HepG2 (cell line): ENCODE measurements around the gene VILL. TPM values are rescaled to one million over a fixed set of nuclear protein-coding genes. Genes with fewer than 3 reads are reported as not detected.

ENCODE experiments used
- ATAC-seq: fragments of 200-7000 bp; cut with Tn5 transposase; 3 replicates; pipeline ENCODE4 v1.9.1; 2020; ENCODE audit warnings: mild to moderate bottlenecking, moderate library complexity
- BruUV-seq: library from RNA; stranded (reverse); fragments of 400-500 nt; replicated peaks from 2 replicates; lab custom pipeline; 2021; lab: Mats Ljungman, UMichigan
- CTCF ChIA-PET: fragments of 300-600 bp; formaldehyde crosslinking; extraction: SDS; loops from one replicate; lab custom pipeline; 2021; ENCODE audit warnings: low total read pairs, inconsistent platforms, low intra/inter-chr PET ratio; lab: Yijun Ruan, JAX
- POLR2A ChIA-PET: fragments of 350-600 bp; sonication (Branson Sonifier 250); formaldehyde crosslinking; loops from one replicate; lab custom pipeline; 2020; ENCODE audit warnings: antibody characterized with exemption, inconsistent platforms; lab: Yijun Ruan, JAX
- DNase-seq: peaks from one replicate; pipeline ENCODE4 v3.0.0-alpha.2; 2015; ENCODE audit warnings: low spot score
- FAIRE-seq: peaks from 3 replicates; lab custom pipeline; 2011; peaks lifted over from hg19 to GRCh38; lab: Jason Lieb, UNC
- H2AFZ ChIP-seq: one replicate; pipeline ENCODE4 v1.6.1; 2011; ENCODE audit warnings: low read length, inconsistent platforms
- H3K27ac ChIP-seq: fragments of 300-600 bp; 3 replicates; pipeline ENCODE4 v1.8.0; 2011; ENCODE audit warnings: mixed run types, mild to moderate bottlenecking, mixed read lengths, low read length, inconsistent platforms; ENCODE audit not compliant: insufficient read depth; ENCODE audit errors: extremely low read length
- H3K27me3 ChIP-seq, 2 experiments: fragments of 200-600 bp in 1 of 2; 2 replicates in 1 of 2; 3 replicates in 1 of 2; pipeline versions ENCODE4 v1.6.0 to v1.8.0; 2011; ENCODE audit warnings: low read length in 2 of 2, mild to moderate bottlenecking in 2 of 2, moderate library complexity in 2 of 2, inconsistent platforms in 1 of 2; ENCODE audit not compliant: insufficient read depth in 2 of 2, control insufficient read depth in 1 of 2
- H3K36me3 ChIP-seq, 2 experiments: fragments of 200-600 bp in 1 of 2; replicated peaks in 1 of 2; 2 replicates in 1 of 2; 3 replicates in 1 of 2; pipeline versions ENCODE4 v1.5.1 to v1.8.0; 2011; ENCODE audit warnings: low read length in 2 of 2, inconsistent platforms in 1 of 2; ENCODE audit not compliant: insufficient read depth in 2 of 2, control insufficient read depth in 1 of 2
- H3K4me1 ChIP-seq: 2 replicates; pipeline ENCODE4 v1.5.1; 2012; ENCODE audit warnings: low read length, inconsistent platforms; ENCODE audit not compliant: insufficient read depth
- H3K4me2 ChIP-seq: 2 replicates; pipeline ENCODE4 v1.6.0; 2011; ENCODE audit warnings: low read depth, low read length, inconsistent platforms
- H3K4me3 ChIP-seq, 3 experiments: fragments of 200-600 bp in 1 of 3; sonication (generic), shearing (Covaris generic) in 1 of 3; replicated peaks in 1 of 3; 2 replicates each; pipeline ENCODE4 v1.5.1; 2011 to 2016; ENCODE audit warnings: low read length in 3 of 3, inconsistent platforms in 2 of 3, low read depth in 2 of 3, mild to moderate bottlenecking in 2 of 3, control low read depth in 1 of 3, mixed read lengths in 1 of 3; ENCODE audit not compliant: insufficient read depth in 1 of 3
- H3K79me2 ChIP-seq: one replicate; pipeline ENCODE4 v1.6.1; 2011; ENCODE audit warnings: low read length, inconsistent platforms; ENCODE audit not compliant: insufficient read depth
- H3K9ac ChIP-seq: 2 replicates; pipeline ENCODE4 v1.6.0; 2011; ENCODE audit warnings: mild to moderate bottlenecking, low read depth, low read length, inconsistent platforms; ENCODE audit not compliant: insufficient read depth
- H3K9me3 ChIP-seq: 2 replicates; pipeline ENCODE4 v1.5.1; 2012; ENCODE audit warnings: mild to moderate bottlenecking, low read length
- H4K20me1 ChIP-seq: 2 replicates; pipeline ENCODE4 v1.6.0; 2011; ENCODE audit warnings: inconsistent platforms, mild to moderate bottlenecking, low read length, moderate library complexity; ENCODE audit not compliant: insufficient read depth
- CREM ChIP-seq, 2 experiments: sonication (generic) in 1 of 2; formaldehyde crosslinking in 1 of 2; IDR thresholded peaks; 2 replicates each; pipeline versions ENCODE4 v1.4.0 to v1.6.1; 2016 to 2020; ENCODE audit warnings: antibody characterized with exemption in 1 of 2, mild to moderate bottlenecking in 1 of 2, missing genetic modification reagents in 1 of 2
- FOXK1 ChIP-seq: sonication (generic); formaldehyde crosslinking; IDR thresholded peaks from 2 replicates; pipeline ENCODE4 v1.4.0; 2020; ENCODE audit warnings: low read depth, missing genetic modification reagents, borderline replicate concordance
- GTF3A ChIP-seq: sonication (generic); formaldehyde crosslinking; conservative IDR thresholded peaks from 2 replicates; pipeline ENCODE4 v1.4.0; 2020; ENCODE audit warnings: mild to moderate bottlenecking, missing genetic modification reagents
- MED13 ChIP-seq: sonication (generic); formaldehyde crosslinking; IDR thresholded peaks from 2 replicates; pipeline ENCODE4 v1.5.0; 2020; ENCODE audit warnings: missing genetic modification reagents
- MEIS1 ChIP-seq: sonication (generic); formaldehyde crosslinking; IDR thresholded peaks from 2 replicates; pipeline ENCODE4 v1.9.0; 2021; ENCODE audit warnings: mild to moderate bottlenecking, missing genetic modification reagents, moderate library complexity, borderline replicate concordance
- NCOA5 ChIP-seq: sonication (generic); formaldehyde crosslinking; IDR thresholded peaks from 2 replicates; pipeline ENCODE4 v1.4.0; 2020; ENCODE audit warnings: missing genetic modification reagents
- NFE2 ChIP-seq: sonication (generic); formaldehyde crosslinking; IDR thresholded peaks from 2 replicates; pipeline ENCODE4 v1.4.0; 2020; ENCODE audit warnings: missing genetic modification reagents
- PCBP1 ChIP-seq: fragments of 200-400 bp; formaldehyde crosslinking; IDR thresholded peaks from 2 replicates; pipeline ENCODE4 v1.6.1; 2017; ENCODE audit warnings: mild to moderate bottlenecking, low read depth, low read length, borderline replicate concordance
- PTBP1 ChIP-seq: fragments of 200-400 bp; formaldehyde crosslinking; IDR thresholded peaks from 2 replicates; pipeline ENCODE4 v1.6.1; 2018; ENCODE audit warnings: low read length, low read depth; ENCODE audit not compliant: poor library complexity, severe bottlenecking
- SMAD9 ChIP-seq: sonication (generic); formaldehyde crosslinking; IDR thresholded peaks from 2 replicates; pipeline ENCODE4 v1.5.1; 2020; ENCODE audit warnings: mild to moderate bottlenecking, missing genetic modification reagents
- ZFP37 ChIP-seq: sonication (generic); formaldehyde crosslinking; IDR thresholded peaks from 2 replicates; pipeline ENCODE4 v1.4.0; 2020; ENCODE audit warnings: missing genetic modification reagents, borderline replicate concordance
- ZFP62 ChIP-seq: sonication (generic); formaldehyde crosslinking; IDR thresholded peaks from 2 replicates; pipeline ENCODE4 v1.4.0; 2020; ENCODE audit warnings: missing genetic modification reagents
- ZNF329 ChIP-seq: sonication (generic); formaldehyde crosslinking; IDR thresholded peaks from 2 replicates; pipeline ENCODE4 v1.9.0; 2021; ENCODE audit warnings: low read depth, mild to moderate bottlenecking, missing genetic modification reagents
- ZNF564 ChIP-seq: sonication (generic); formaldehyde crosslinking; IDR thresholded peaks from 2 replicates; pipeline ENCODE4 v1.8.1; 2023; ENCODE audit warnings: mild to moderate bottlenecking, missing genetic modification reagents
- WGBS: methylation state at CpG from one replicate; pipeline ENCODE4 v1.1.6; 2017; ENCODE audit warnings: low lambda C conversion rate; 5-methylcytosine and 5-hydroxymethylcytosine counted together
- in situ Hi-C: cut with HindIII; loops from 2 replicates; pipeline ENCODE4 v1.10.0; 2017; ENCODE audit warnings: low pct_unique_long_range_greater_than_20kb; ENCODE audit not compliant: extremely low pct_ligation_motif_present
- intact Hi-C: fragments of 100-400 bp; cut with micrococcal nuclease; formaldehyde crosslinking; loops from one replicate; pipeline ENCODE4 v1.10.0; 2022; ENCODE audit not compliant: unreplicated experiment
- polyA plus RNA-seq, 8 experiments: library from polyadenylated mRNA; depleted of rRNA in 3 of 8; stranded (reverse) in 7 of 8; unstranded in 1 of 8; fragments of >200 nt; fragmentation: Illumina TruSeq in 4 of 8; extraction: Trizol in 4 of 8; gene quantifications; 2 replicates each; pipeline versions ENCODE4 v1.2.1 to v1.2.3, GENCODE V29; 2011 to 2016; ENCODE audit warnings: low read depth in 4 of 8, missing spikeins in 1 of 8, mixed read lengths in 1 of 8; ENCODE audit not compliant: insufficient read depth in 1 of 8
- total RNA-seq, 5 experiments: library from RNA; depleted of rRNA; stranded (reverse); fragments of >200 nt; fragmentation: Illumina TruSeq; extraction: Trizol; gene quantifications; 2 replicates each; pipeline ENCODE4 v1.2.3, GENCODE V29; 2016; ENCODE audit warnings: low read depth in 1 of 5
- TF ChIP-seq, protein P1 (sequence below): IDR thresholded peaks from 2 replicates; pipeline ENCODE4 v1.6.1; 2016; ENCODE audit warnings: low read depth, control low read depth
- TF ChIP-seq, protein P2 (sequence below): sonication (generic); formaldehyde crosslinking; conservative IDR thresholded peaks from 2 replicates; pipeline ENCODE4 v1.4.0; 2020; ENCODE audit warnings: missing genetic modification reagents
- TF ChIP-seq, protein P3 (sequence below): sonication (generic); formaldehyde crosslinking; IDR thresholded peaks from 2 replicates; pipeline ENCODE4 v1.5.0; 2020; ENCODE audit warnings: mild to moderate bottlenecking, missing genetic modification reagents

Gene VILL
- total and polyA plus RNA-seq, 2 of the 13 experiments (the other 11 are each of a cell fraction or from before 2014, with no cell fraction given) = 3.2 to 5.3 TPM

DNA sequence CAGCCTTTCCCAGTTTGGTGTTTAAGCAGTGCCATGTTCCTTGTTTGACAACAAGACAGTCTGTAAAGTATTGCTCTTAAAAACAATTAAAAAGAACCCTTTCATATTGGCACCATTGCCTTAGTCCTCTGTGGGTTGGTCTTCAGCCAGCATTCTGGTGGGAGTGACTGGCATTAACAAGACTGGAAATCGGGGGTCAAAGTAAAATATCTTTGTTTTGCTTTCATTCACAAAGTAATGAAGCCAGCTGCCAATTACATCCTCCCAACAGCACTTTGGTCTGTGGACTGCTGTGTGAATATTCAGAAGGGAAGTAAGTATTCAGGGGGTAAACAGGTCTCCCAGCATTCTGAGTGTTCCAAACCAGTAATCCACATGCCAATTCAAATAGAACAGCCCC is 8.3 kb upstream of the VILL start:
- CTCF ChIA-PET = no interaction called here
- POLR2A ChIA-PET = no interaction called here
- Histone ChIP-seq H2AFZ (no peak overlapping the region), H3K4me1 (peaks cover 44% of the 10 kb centered on the region), H3K4me2 (no peak overlapping the region), H3K9me3 (no peaks in the 10 kb centered on the region), H3K9ac (no peak overlapping the region), H4K20me1 (no peaks in the 10 kb centered on the region), H3K4me3 (no peak overlapping the region), H3K36me3 (peaks cover 21 to 38% of the 10 kb centered on the region in 2 experiments), H3K27ac (no peak overlapping the region), H3K27me3 (no peaks in the 10 kb centered on the region), H3K79me2 (no peaks in the 10 kb centered on the region)
- FAIRE-seq = no peak
- no peak for DNase-seq
- in situ Hi-C loops = no loop called here
- no peak for ATAC-seq
- WGBS = 100% methylated on average over 1 of the region's 1 CpG
- intact Hi-C loops = no loop called here
- no TSS peak for BruUV-seq
- TF ChIP-seq SMAD9 (CRISPR knock-in tag) (no peak), ZNF329 (CRISPR knock-in tag) (no peak), GTF3A (CRISPR knock-in tag) (no peak), NFE2 (CRISPR knock-in tag) (no peak), ZNF564 (CRISPR knock-in tag) (no peak), FOXK1 (CRISPR knock-in tag) (no peak), NCOA5 (CRISPR knock-in tag) (no peak), PTBP1 (no peak), MED13 (no peak), ZFP62 (no peak), PCBP1 (no peak), ZFP37 (CRISPR knock-in tag) (no peak), MEIS1 (CRISPR knock-in tag) (no peak), CREM (IDR thresholded peaks at IDR 0.05) (no peak), CREM (CRISPR knock-in tag; IDR thresholded peaks at IDR 0.05) (no peak)
- TF ChIP-seq, protein P1, sequence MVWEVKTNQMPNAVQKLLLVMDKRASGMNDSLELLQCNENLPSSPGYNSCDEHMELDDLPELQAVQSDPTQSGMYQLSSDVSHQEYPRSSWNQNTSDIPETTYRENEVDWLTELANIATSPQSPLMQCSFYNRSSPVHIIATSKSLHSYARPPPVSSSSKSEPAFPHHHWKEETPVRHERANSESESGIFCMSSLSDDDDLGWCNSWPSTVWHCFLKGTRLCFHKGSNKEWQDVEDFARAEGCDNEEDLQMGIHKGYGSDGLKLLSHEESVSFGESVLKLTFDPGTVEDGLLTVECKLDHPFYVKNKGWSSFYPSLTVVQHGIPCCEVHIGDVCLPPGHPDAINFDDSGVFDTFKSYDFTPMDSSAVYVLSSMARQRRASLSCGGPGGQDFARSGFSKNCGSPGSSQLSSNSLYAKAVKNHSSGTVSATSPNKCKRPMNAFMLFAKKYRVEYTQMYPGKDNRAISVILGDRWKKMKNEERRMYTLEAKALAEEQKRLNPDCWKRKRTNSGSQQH (CRISPR knock-in tag) = no peak
- TF ChIP-seq, protein P2, sequence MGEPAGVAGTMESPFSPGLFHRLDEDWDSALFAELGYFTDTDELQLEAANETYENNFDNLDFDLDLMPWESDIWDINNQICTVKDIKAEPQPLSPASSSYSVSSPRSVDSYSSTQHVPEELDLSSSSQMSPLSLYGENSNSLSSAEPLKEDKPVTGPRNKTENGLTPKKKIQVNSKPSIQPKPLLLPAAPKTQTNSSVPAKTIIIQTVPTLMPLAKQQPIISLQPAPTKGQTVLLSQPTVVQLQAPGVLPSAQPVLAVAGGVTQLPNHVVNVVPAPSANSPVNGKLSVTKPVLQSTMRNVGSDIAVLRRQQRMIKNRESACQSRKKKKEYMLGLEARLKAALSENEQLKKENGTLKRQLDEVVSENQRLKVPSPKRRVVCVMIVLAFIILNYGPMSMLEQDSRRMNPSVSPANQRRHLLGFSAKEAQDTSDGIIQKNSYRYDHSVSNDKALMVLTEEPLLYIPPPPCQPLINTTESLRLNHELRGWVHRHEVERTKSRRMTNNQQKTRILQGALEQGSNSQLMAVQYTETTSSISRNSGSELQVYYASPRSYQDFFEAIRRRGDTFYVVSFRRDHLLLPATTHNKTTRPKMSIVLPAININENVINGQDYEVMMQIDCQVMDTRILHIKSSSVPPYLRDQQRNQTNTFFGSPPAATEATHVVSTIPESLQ (CRISPR knock-in tag) = no peak
- TF ChIP-seq, protein P3, sequence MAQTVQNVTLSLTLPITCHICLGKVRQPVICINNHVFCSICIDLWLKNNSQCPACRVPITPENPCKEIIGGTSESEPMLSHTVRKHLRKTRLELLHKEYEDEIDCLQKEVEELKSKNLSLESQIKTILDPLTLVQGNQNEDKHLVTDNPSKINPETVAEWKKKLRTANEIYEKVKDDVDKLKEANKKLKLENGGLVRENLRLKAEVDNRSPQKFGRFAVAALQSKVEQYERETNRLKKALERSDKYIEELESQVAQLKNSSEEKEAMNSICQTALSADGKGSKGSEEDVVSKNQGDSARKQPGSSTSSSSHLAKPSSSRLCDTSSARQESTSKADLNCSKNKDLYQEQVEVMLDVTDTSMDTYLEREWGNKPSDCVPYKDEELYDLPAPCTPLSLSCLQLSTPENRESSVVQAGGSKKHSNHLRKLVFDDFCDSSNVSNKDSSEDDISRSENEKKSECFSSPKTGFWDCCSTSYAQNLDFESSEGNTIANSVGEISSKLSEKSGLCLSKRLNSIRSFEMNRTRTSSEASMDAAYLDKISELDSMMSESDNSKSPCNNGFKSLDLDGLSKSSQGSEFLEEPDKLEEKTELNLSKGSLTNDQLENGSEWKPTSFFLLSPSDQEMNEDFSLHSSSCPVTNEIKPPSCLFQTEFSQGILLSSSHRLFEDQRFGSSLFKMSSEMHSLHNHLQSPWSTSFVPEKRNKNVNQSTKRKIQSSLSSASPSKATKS = no peak
